MCF 10A (cell line): ENCODE data around the gene COL4A1. TPM values are rescaled to one million over a fixed set of nuclear protein-coding genes. Genes with fewer than 3 reads are reported as not detected.
"Not testable (repeated sequence)": the region's sequence is repeated elsewhere in the genome, so short reads cannot be mapped to it uniquely, and the experiment has no call there.

ENCODE experiments used
- BruUV-seq: library from RNA; stranded (reverse); fragments of 400-500 nt; replicated peaks from 2 replicates; lab custom pipeline; 2021; lab: Mats Ljungman, UMichigan
- CTCF ChIA-PET: fragments of 300-600 bp; sonication (Branson Sonifier 250); formaldehyde crosslinking; extraction: SDS; loops from one replicate; lab custom pipeline; 2021; ENCODE audit warnings: antibody characterized with exemption, inconsistent platforms; lab: Yijun Ruan, JAX
- POLR2A ChIA-PET: fragments of 300-600, 350-650 bp; sonication (Branson Sonifier 250); formaldehyde crosslinking; extraction: SDS; loops from one replicate; lab custom pipeline; 2020; ENCODE audit warnings: antibody characterized with exemption, inconsistent platforms; lab: Yijun Ruan, JAX
- DNase-seq: peaks from one replicate; pipeline ENCODE4 v3.0.0-alpha.2; 2018; ENCODE audit not compliant: unreplicated experiment
- H3K27ac Mint-ChIP-seq: one replicate; pipeline ENCODE4 v1.8.0; 2022; ENCODE audit warnings: mild to moderate bottlenecking, low read depth, mixed read lengths; ENCODE audit not compliant: unreplicated experiment
- H3K27me3 Mint-ChIP-seq: one replicate; pipeline ENCODE4 v1.8.0; 2022; ENCODE audit warnings: mixed read lengths; ENCODE audit not compliant: insufficient read depth, unreplicated experiment
- H3K36me3 Mint-ChIP-seq: one replicate; pipeline ENCODE4 v1.8.0; 2022; ENCODE audit warnings: mild to moderate bottlenecking, moderate library complexity, mixed read lengths; ENCODE audit not compliant: insufficient read depth, unreplicated experiment
- H3K4me1 Mint-ChIP-seq: one replicate; pipeline ENCODE4 v1.8.0; 2022; ENCODE audit warnings: mixed read lengths; ENCODE audit not compliant: insufficient read depth, unreplicated experiment
- H3K4me3 Mint-ChIP-seq: one replicate; pipeline ENCODE4 v1.8.0; 2022; ENCODE audit warnings: mild to moderate bottlenecking, moderate library complexity, mixed read lengths; ENCODE audit not compliant: unreplicated experiment
- H3K9me3 Mint-ChIP-seq: one replicate; pipeline ENCODE4 v1.8.0; 2022; ENCODE audit warnings: mixed read lengths; ENCODE audit not compliant: unreplicated experiment
- CTCF ChIP-seq: fragments of 200-600 bp; IDR thresholded peaks from one replicate; pipeline ENCODE4 v1.8.0; 2022; ENCODE audit warnings: antibody characterized with exemption, mild to moderate bottlenecking; ENCODE audit not compliant: unreplicated experiment
- intact Hi-C: fragments of 100-400 bp; cut with micrococcal nuclease; formaldehyde crosslinking; loops from 2 replicates; pipeline ENCODE4 v1.14.1; 2022
- total RNA-seq: library from RNA; stranded (reverse); gene quantifications from 2 replicates; pipeline ENCODE4 v1.2.3, GENCODE V29; 2022

Gene COL4A1
- total RNA-seq, 1 experiment from 2014 or later = 42.1 TPM

DNA sequence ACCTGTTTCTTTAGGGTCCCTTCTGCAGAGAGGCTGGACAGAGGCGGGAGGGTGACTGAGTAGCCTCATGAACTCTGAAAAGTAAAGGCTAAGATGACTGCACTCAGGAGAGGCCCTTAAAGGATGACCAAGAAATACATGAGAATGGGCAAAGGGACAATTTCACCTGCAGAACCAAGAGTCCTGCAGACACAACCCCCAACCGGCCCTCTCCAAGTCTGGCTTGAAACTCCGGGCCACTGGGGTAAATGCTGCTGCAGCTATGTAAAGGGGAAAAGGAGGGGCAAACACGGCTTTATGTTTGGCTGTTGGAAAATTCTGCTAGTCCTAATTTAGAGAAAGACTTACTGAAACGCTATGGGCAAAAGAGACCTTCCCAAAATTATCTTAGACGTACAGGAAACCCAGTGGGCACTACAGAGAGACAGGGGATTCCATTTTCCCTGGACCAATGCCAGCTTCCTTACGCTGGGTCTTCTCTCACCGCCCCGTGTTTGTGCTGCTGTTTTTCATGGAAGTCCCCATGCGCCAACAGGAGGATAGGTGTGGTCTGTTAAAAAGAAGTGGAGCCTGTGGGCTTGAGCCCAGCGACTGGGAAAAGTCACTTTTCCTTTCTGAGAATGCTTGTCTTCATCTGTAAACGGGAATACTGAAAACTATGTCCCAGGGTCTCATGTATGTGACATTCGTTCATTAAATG lies 10.7 kb upstream of the COL4A1 start:
- ChIA-PET POLR2A (no interaction called here), CTCF (interaction anchor here (0.8 kb wide), 1 partner anchor 12 kb away, joined by 3 read pairs; no protein-coding TSS in a partner anchor)
- Mint-ChIP-seq H3K9me3 (no peaks in the 10 kb centered on the region), H3K36me3 (peaks cover 8% of the 10 kb centered on the region), H3K4me3 (no peak overlapping the region), H3K27me3 (no peaks in the 10 kb centered on the region), H3K4me1 (peaks cover 21% of the 10 kb centered on the region), H3K27ac (no peak overlapping the region)
- BruUV-seq = no TSS peak
- no peak for DNase-seq
- intact Hi-C loops = no loop called here
- TF ChIP-seq CTCF = no peak

- H3K27ac Mint-ChIP-seq = no peak overlapping the region
- no TSS peak for BruUV-seq
- DNase-seq = no peak
- peaks cover 8% of the 10 kb centered on the region for H3K36me3 Mint-ChIP-seq
- H3K27me3 Mint-ChIP-seq = no peaks in the 10 kb centered on the region
- no peak overlapping the region for H3K4me3 Mint-ChIP-seq
- no peaks in the 10 kb centered on the region for H3K9me3 Mint-ChIP-seq
- ChIA-PET POLR2A (no interaction called here), CTCF (interaction anchor here (0.8 kb wide), 1 partner anchor 12 kb away, joined by 3 read pairs; no protein-coding TSS in a partner anchor)
- no peak for TF ChIP-seq CTCF
- peaks cover 26% of the 10 kb centered on the region for H3K4me1 Mint-ChIP-seq
- intact Hi-C loops = no loop called here
Observed at GRCh38 chr13:110317093-110317492, 10.1 kb upstream of the COL4A1 start.

- H3K36me3 Mint-ChIP-seq = peaks cover 8% of the 10 kb centered on the region
- no peak overlapping the region for H3K27ac Mint-ChIP-seq
- no peak for TF ChIP-seq CTCF
- CTCF ChIA-PET = interaction anchor here (0.7 kb wide), 1 partner anchor 87 kb away, joined by 4 read pairs; no protein-coding TSS in a partner anchor
- BruUV-seq = no TSS peak
- POLR2A ChIA-PET = no interaction called here
- peaks cover 29% of the 10 kb centered on the region for H3K4me1 Mint-ChIP-seq
- intact Hi-C loops = no loop called here
- H3K4me3 Mint-ChIP-seq = no peak overlapping the region
- DNase-seq = no peak
- H3K27me3 Mint-ChIP-seq = no peaks in the 10 kb centered on the region
- H3K9me3 Mint-ChIP-seq = no peaks in the 10 kb centered on the region
Observed at GRCh38 chr13:110316196-110316595, 9.2 kb upstream of the COL4A1 start.

DNA sequence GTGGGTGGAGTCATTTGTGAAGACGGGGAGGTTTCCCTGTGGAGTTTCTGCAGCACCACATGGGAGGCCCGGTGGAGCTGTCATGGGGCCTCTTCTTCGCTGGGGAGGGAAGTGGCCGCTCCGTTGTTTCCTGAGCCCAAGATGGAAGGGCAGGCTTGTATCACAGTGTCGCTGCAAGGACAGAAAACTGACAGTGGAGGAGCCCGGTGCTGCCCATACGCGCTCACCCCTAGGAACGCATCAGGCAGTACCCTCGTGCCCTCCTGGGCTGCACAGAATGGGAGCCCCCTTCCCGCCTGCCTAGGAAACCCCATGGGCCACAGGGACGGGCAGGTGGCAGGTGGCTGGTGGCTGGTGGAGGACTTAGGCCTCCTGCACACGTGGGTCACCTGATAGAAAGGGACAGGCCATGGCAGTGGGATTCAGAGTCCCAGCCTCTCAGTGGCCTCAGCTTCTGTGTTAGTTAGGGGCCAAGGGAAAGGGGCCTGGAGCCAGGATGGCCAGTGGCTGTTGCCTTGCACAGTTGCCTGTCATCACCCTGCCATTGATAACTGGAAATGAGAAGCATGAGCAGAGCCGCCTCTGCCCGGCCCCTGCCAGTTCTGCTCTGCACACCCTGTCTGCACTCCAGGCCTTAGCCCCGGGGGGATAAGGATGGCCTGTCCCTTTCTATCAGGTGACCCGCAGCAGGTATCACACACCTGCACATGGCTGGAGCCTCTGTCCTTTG lies 7.7 kb upstream of the COL4A1 start:
- Mint-ChIP-seq H3K9me3 (no peaks in the 10 kb centered on the region), H3K27ac (no peak overlapping the region), H3K4me3 (no peak overlapping the region), H3K27me3 (no peaks in the 10 kb centered on the region), H3K36me3 (peaks cover 8% of the 10 kb centered on the region), H3K4me1 (peaks cover 19% of the 10 kb centered on the region)
- intact Hi-C loops = no loop called here
- DNase-seq = no peak
- BruUV-seq = no TSS peak
- ChIA-PET CTCF (interaction anchor here (0.7 kb wide), 1 partner anchor 9 kb away, joined by 3 read pairs; no protein-coding TSS in a partner anchor), POLR2A (no interaction called here)
- TF ChIP-seq CTCF = no peak

- H3K4me3 Mint-ChIP-seq, H3K27me3 Mint-ChIP-seq, BruUV-seq, intact Hi-C loops, POLR2A ChIA-PET, H3K9me3 Mint-ChIP-seq, H3K27ac Mint-ChIP-seq, CTCF ChIA-PET, DNase-seq: not testable (repeated sequence)
- H3K4me1 Mint-ChIP-seq = peaks cover 10% of the 10 kb centered on the region
- peaks cover 12% of the 10 kb centered on the region for H3K36me3 Mint-ChIP-seq
Observed at GRCh38 chr13:110313733-110314132, 6.8 kb upstream of the COL4A1 start.

GRCh38 chr13:110313261-110313660 lies 6.3 kb upstream of the COL4A1 start:
- H3K4me3 Mint-ChIP-seq, intact Hi-C loops, H3K27ac Mint-ChIP-seq: not testable (repeated sequence)

More at GRCh38 chr13:110313261-110313660, 6.3 kb upstream of the COL4A1 start:
- CTCF ChIA-PET, H3K9me3 Mint-ChIP-seq, POLR2A ChIA-PET, DNase-seq, H3K27me3 Mint-ChIP-seq, BruUV-seq: not testable (repeated sequence)
- H3K36me3 Mint-ChIP-seq = peaks cover 13% of the 10 kb centered on the region
- H3K4me1 Mint-ChIP-seq = peaks cover 14% of the 10 kb centered on the region
